ENCODE data around the gene CHRM2. TPM values are rescaled to one million over a fixed set of nuclear protein-coding genes. Genes with fewer than 3 reads are reported as not detected.
A peak's percentile ranks its signal among the peaks of the same experiment; 100 is the strongest.

CHRM2 gene
- total RNA-seq, 1 experiment from 2014 or later = not detected

- peak; percentile 5 for DNase-seq (ENCODE audit: low spot score)
Observed at GRCh38 chr7:136957391-136957790, 88.9 kb downstream of the CHRM2 start.

- no peak for DNase-seq (ENCODE audit: low spot score)
Observed at GRCh38 chr7:136958016-136958415, 89.6 kb downstream of the CHRM2 start.

- DNase-seq (ENCODE audit: low spot score) = no peak
Observed at GRCh38 chr7:136964347-136964746, 95.9 kb downstream of the CHRM2 start.

GRCh38 chr7:136966825-136967224 is 98.4 kb downstream of the CHRM2 start:
- no peak for DNase-seq (ENCODE audit: low spot score)

- no peak for DNase-seq (ENCODE audit: low spot score)
Observed at GRCh38 chr7:136969761-136970160, 101.3 kb downstream of the CHRM2 start.

- no peak for DNase-seq (ENCODE audit: low spot score)
Observed at GRCh38 chr7:136971776-136972175, 103.3 kb downstream of the CHRM2 start.

- no peak for DNase-seq (ENCODE audit: low spot score)
Observed at GRCh38 chr7:136976504-136977251, 108.2 kb downstream of the CHRM2 start.

GRCh38 chr7:136993377-136993776 is 124.9 kb downstream of the CHRM2 start:
- no peak for DNase-seq (ENCODE audit: low spot score)

- no peak for DNase-seq (ENCODE audit: low spot score)
Observed at GRCh38 chr7:136997735-136998134, 129.3 kb downstream of the CHRM2 start.

GRCh38 chr7:136998495-136998894 is 130.0 kb downstream of the CHRM2 start:
- no peak for DNase-seq (ENCODE audit: low spot score)

GRCh38 chr7:137000621-137001020 is 132.2 kb downstream of the CHRM2 start:
- DNase-seq (ENCODE audit: low spot score) = no peak

- DNase-seq (ENCODE audit: low spot score) = no peak
Observed at GRCh38 chr7:137001041-137001440, 132.6 kb downstream of the CHRM2 start.

GRCh38 chr7:137001478-137001877 is 133.0 kb downstream of the CHRM2 start:
- no peak for DNase-seq (ENCODE audit: low spot score)

GRCh38 chr7:137003086-137003485 is 134.6 kb downstream of the CHRM2 start:
- no peak for DNase-seq (ENCODE audit: low spot score)

GRCh38 chr7:137003566-137003965 is 135.1 kb downstream of the CHRM2 start:
- no peak for DNase-seq (ENCODE audit: low spot score)

- no peak for DNase-seq (ENCODE audit: low spot score)
Observed at GRCh38 chr7:137005873-137006272, 137.4 kb downstream of the CHRM2 start.

- DNase-seq (ENCODE audit: low spot score) = no peak
Observed at GRCh38 chr7:137006293-137006692, 137.8 kb downstream of the CHRM2 start.

- DNase-seq (ENCODE audit: low spot score) = no peak
Observed at GRCh38 chr7:137007001-137007694, 138.7 kb downstream of the CHRM2 start.

- DNase-seq (ENCODE audit: low spot score) = no peak
Observed at GRCh38 chr7:137009404-137009803, 141.0 kb downstream of the CHRM2 start.

- DNase-seq (ENCODE audit: low spot score) = no peak
Observed at GRCh38 chr7:137015015-137015414, 146.6 kb downstream of the CHRM2 start.

- no peak for DNase-seq (ENCODE audit: low spot score)
Observed at GRCh38 chr7:137017221-137017620, 148.8 kb downstream of the CHRM2 start.

- DNase-seq (ENCODE audit: low spot score) = no peak
Observed at GRCh38 chr7:137018468-137018867, 150.0 kb downstream of the CHRM2 start.

GRCh38 chr7:137020351-137020750 is 151.9 kb downstream of the CHRM2 start:
- no peak for DNase-seq (ENCODE audit: low spot score)
